BJ (cell line): Measurements from ENCODE around the gene LRP8. TPM values are rescaled to one million over a fixed set of nuclear protein-coding genes. Genes with fewer than 3 reads are reported as not detected.

ENCODE experiments used
- CTCF ChIA-PET: fragments of 350-600 bp; formaldehyde crosslinking; extraction: SDS; loops from one replicate; lab custom pipeline; 2021; ENCODE audit warnings: antibody characterized with exemption, inconsistent platforms; lab: Yijun Ruan, JAX
- POLR2A ChIA-PET: fragments of 300-600 bp; sonication (Branson Sonifier 250); formaldehyde crosslinking; extraction: SDS; loops from one replicate; lab custom pipeline; 2021; ENCODE audit warnings: antibody characterized with exemption; lab: Charles Lee
- DNase-seq: peaks from one replicate; pipeline ENCODE4 v3.0.0-alpha.2; 2011; ENCODE audit warnings: low read depth
- H3K27me3 ChIP-seq: 2 replicates; pipeline ENCODE4 v1.6.0; 2011; ENCODE audit warnings: low read length; ENCODE audit not compliant: control insufficient read depth, insufficient read depth
- H3K36me3 ChIP-seq: 2 replicates; pipeline ENCODE4 v1.5.1; 2011; ENCODE audit warnings: low read length; ENCODE audit not compliant: control insufficient read depth, insufficient read depth
- H3K4me3 ChIP-seq: 2 replicates; pipeline ENCODE4 v1.5.1; 2011; ENCODE audit warnings: low read depth, mild to moderate bottlenecking, control low read depth, low read length
- CTCF ChIP-seq: IDR thresholded peaks from 2 replicates; pipeline ENCODE4 v1.5.1; 2011; ENCODE audit warnings: low read depth, mild to moderate bottlenecking, control low read depth, inconsistent platforms, low read length, moderate library complexity; ENCODE audit not compliant: insufficient read depth
- polyA plus RNA-seq: library from polyadenylated mRNA; depleted of rRNA; stranded (reverse); fragments of >200 nt; gene quantifications from 2 replicates; pipeline ENCODE4 v1.2.3, GENCODE V29; 2011

The LRP8 gene
- polyA plus RNA-seq, 1 experiment = 18.2 TPM

GRCh38 chr1:53310847-53311681 is 16.8 kb downstream of the LRP8 start:
- Histone ChIP-seq H3K27me3 (no peaks in the 10 kb centered on the region), H3K36me3 (no peaks in the 10 kb centered on the region; the same call in 1 of the 2 replicates), H3K4me3 (no peak overlapping the region)
- ChIA-PET CTCF (no interaction called here), POLR2A (no interaction called here)
- no peak for TF ChIP-seq CTCF
- no peak for DNase-seq

- ChIA-PET POLR2A (no interaction called here), CTCF (no interaction called here)
- no peak for DNase-seq
- no peaks in the 10 kb centered on the region for H3K27me3 ChIP-seq
- no peak overlapping the region for H3K4me3 ChIP-seq
- H3K36me3 ChIP-seq = no peaks in the 10 kb centered on the region; the same call in 1 of the 2 replicates
- TF ChIP-seq CTCF = no peak
Observed at GRCh38 chr1:53309802-53310201, 18.1 kb downstream of the LRP8 start.

DNA sequence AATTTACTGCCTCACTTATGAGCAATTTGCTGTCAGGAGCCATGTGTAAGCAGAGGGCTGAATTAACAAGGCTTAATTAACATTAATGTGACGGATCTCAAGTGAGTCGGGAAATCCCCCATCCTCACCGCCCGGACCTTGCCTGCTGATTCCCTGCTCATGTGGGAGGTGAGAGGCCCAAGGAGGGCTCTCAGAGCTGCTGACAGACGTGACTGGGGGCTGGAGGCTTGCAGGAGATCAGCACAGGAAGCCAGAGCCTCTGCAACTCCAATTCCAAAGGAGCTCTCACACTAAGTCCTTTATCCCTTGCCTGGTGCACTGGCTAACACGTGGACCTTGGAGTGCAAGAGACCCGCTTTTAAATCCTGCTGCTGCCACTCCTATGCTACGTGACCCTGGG is 19.4 kb downstream of the LRP8 start:
- Histone ChIP-seq H3K27me3 (no peaks in the 10 kb centered on the region), H3K4me3 (no peak overlapping the region), H3K36me3 (no peaks in the 10 kb centered on the region; the same call in 1 of the 2 replicates)
- TF ChIP-seq CTCF = no peak
- CTCF ChIA-PET = no interaction called here
- no peak for DNase-seq
- POLR2A ChIA-PET = no interaction called here

DNA sequence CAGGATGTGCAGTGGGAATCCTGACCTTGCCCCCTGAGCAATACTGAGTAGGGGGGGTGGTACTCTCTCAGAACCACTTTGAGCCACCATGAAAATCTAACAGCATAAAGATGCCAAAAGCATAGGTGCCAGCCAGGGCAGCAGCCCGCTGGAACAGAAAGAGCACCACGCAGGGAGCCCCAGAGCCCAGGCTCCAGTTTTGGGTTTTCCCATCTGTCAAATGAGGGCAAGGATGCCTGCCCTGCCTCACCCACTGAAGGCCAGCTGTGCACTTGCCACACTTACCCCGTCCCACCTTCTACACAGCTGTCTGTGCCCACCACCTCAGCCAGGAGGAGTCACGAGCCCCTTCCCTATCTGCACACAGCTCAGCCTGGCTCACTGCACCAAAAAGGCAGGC is 20.8 kb downstream of the LRP8 start:
- Histone ChIP-seq H3K36me3 (no peaks in the 10 kb centered on the region; the same call in 1 of the 2 replicates), H3K27me3 (no peaks in the 10 kb centered on the region), H3K4me3 (no peak overlapping the region)
- DNase-seq = no peak
- CTCF ChIA-PET = no interaction called here
- POLR2A ChIA-PET = no interaction called here
- no peak for TF ChIP-seq CTCF

- ChIA-PET CTCF (interaction anchor here (1.2 kb wide), 1 partner anchor 12 kb away, joined by 3 read pairs; no protein-coding TSS in a partner anchor), POLR2A (no interaction called here)
- Histone ChIP-seq H3K36me3 (no peaks in the 10 kb centered on the region; the same call in 1 of the 2 replicates), H3K27me3 (no peaks in the 10 kb centered on the region), H3K4me3 (no peak overlapping the region)
- no peak for TF ChIP-seq CTCF
- DNase-seq = no peak
Observed at GRCh38 chr1:53306168-53306567, 21.7 kb downstream of the LRP8 start.
